ENCODE measurements around the gene UBAP1.
"Not testable (repeated sequence)": the region's sequence is repeated elsewhere in the genome, so short reads cannot be mapped to it uniquely, and the experiment has no call there.

Gene UBAP1

GRCh38 chr9:34230556-34230955, 51.7 kb downstream of the UBAP1 start:
- no peak for DNase-seq

- no peak for DNase-seq
Measured at GRCh38 chr9:34232201-34232600, 53.4 kb downstream of the UBAP1 start.

GRCh38 chr9:34233672-34234071, 54.8 kb downstream of the UBAP1 start:
- DNase-seq = no peak

GRCh38 chr9:34237836-34238235, 59.0 kb downstream of the UBAP1 start:
- no peak for DNase-seq

GRCh38 chr9:34240006-34240405, 61.2 kb downstream of the UBAP1 start:
- DNase-seq = no peak

GRCh38 chr9:34242830-34243229, 64.0 kb downstream of the UBAP1 start:
- no peak for DNase-seq

- DNase-seq = not testable (repeated sequence)
Measured at GRCh38 chr9:34245212-34245611, 66.4 kb downstream of the UBAP1 start.

- DNase-seq = no peak
Measured at GRCh38 chr9:34246453-34246852, 67.6 kb downstream of the UBAP1 start.

GRCh38 chr9:34247782-34248181, 68.9 kb downstream of the UBAP1 start:
- not testable (repeated sequence) for DNase-seq

GRCh38 chr9:34249274-34249673, 70.4 kb downstream of the UBAP1 start:
- no peak for DNase-seq

GRCh38 chr9:34250721-34251120, 71.9 kb downstream of the UBAP1 start:
- no peak for DNase-seq

GRCh38 chr9:34252016-34252415, 73.2 kb downstream of the UBAP1 start:
- no peak for DNase-seq

GRCh38 chr9:34252670-34253459, 74.0 kb downstream of the UBAP1 start:
- DNase-seq = peak; percentile 33

- DNase-seq = no peak
Measured at GRCh38 chr9:34253460-34253837, 74.6 kb downstream of the UBAP1 start.

GRCh38 chr9:34254141-34254913, 75.5 kb downstream of the UBAP1 start:
- no peak for DNase-seq

- DNase-seq = no peak
Measured at GRCh38 chr9:34254966-34255825, 76.4 kb downstream of the UBAP1 start.

GRCh38 chr9:34256104-34256503, 77.3 kb downstream of the UBAP1 start:
- no peak for DNase-seq

- no peak for DNase-seq
Measured at GRCh38 chr9:34256987-34257585, 78.2 kb downstream of the UBAP1 start.

GRCh38 chr9:34259315-34259714, 80.5 kb downstream of the UBAP1 start:
- no peak for DNase-seq

- no peak for DNase-seq
Measured at GRCh38 chr9:34262971-34263370, 84.1 kb downstream of the UBAP1 start.

- no peak for DNase-seq
Measured at GRCh38 chr9:34267660-34268059, 88.8 kb downstream of the UBAP1 start.

GRCh38 chr9:34271265-34272006, 92.6 kb downstream of the UBAP1 start:
- no peak for DNase-seq
